Uterus (tissue), 4 donors: Measurements from ENCODE around the gene GNAS-AS1. TPM values are rescaled to one million over a fixed set of nuclear protein-coding genes. Genes with fewer than 3 reads are reported as not detected.

Experiments
- DNase-seq, 2 donors: peaks; one replicate each; pipeline ENCODE4 v3.0.0-alpha.2; 2019 to 2020
- H3K27ac ChIP-seq, 2 donors: fragments of 200-600 bp; sonication (generic); 1 replicate in 1 of 2; 2 replicates in 1 of 2; pipeline ENCODE4 v1.5.1; 2016 to 2018
- H3K27me3 ChIP-seq, 2 donors: fragments of 200-600 bp; sonication (generic); one replicate each; pipeline ENCODE4 v1.5.1; 2018 to 2019; ENCODE audit warnings: control low read depth in 1 of 2
- H3K36me3 ChIP-seq, 2 donors: fragments of 200-600 bp; sonication (generic); one replicate each; pipeline ENCODE4 v1.5.1; 2019; ENCODE audit warnings: control low read depth in 1 of 2
- H3K4me1 ChIP-seq, 2 donors: fragments of 200-600 bp; sonication (generic); one replicate each; pipeline ENCODE4 v1.5.1; 2018 to 2019; ENCODE audit warnings: control low read depth in 1 of 2
- H3K4me3 ChIP-seq, 2 donors: fragments of 200-600 bp; sonication (generic); 1 replicate in 1 of 2; 2 replicates in 1 of 2; pipeline ENCODE4 v1.5.1; 2018 to 2019; ENCODE audit warnings: mild to moderate bottlenecking in 1 of 2
- H3K9me3 ChIP-seq, 2 donors: fragments of 200-600 bp; sonication (generic); one replicate each; pipeline ENCODE4 v1.5.1; 2019; ENCODE audit warnings: control low read depth in 1 of 2
- POLR2A ChIP-seq, 2 donors: fragments of 450-650 bp; IDR thresholded peaks; one replicate each; pipeline ENCODE4 v1.6.1; 2016; ENCODE audit warnings: antibody characterized with exemption in 2 of 2, mild to moderate bottlenecking in 1 of 2, moderate library complexity in 1 of 2
- intact Hi-C: fragments of 100-400 bp; cut with DNase I; formaldehyde crosslinking; loops from one replicate; pipeline ENCODE4 v1.15.1; 2023; ENCODE audit warnings: low total_unique reads
- total RNA-seq, 4 donors: library from RNA; depleted of rRNA in 3 of 4; stranded (reverse); fragments of >200 nt in 3 of 4; gene quantifications; one replicate each; pipeline versions ENCODE4 v1.1.0 to v1.2.4, GENCODE V29; 2014 to 2023
- TF ChIP-seq, protein P1 (sequence below), 4 experiments: fragments of 200-600 bp in 2 of 4; fragments of 450-650 bp in 2 of 4; sonication (generic) in 2 of 4; IDR thresholded peaks; one replicate each; pipeline ENCODE4 v1.5.1; 2016 to 2019; ENCODE audit warnings: antibody characterized with exemption in 4 of 4, mild to moderate bottlenecking in 2 of 4, moderate library complexity in 1 of 4
- donor health status: DM: yes; HTN: yes; CAD: no.

The GNAS-AS1 gene
- total RNA-seq, 4 donors from 2014 or later: 0.77 to 3.4 (median 1.2) TPM; not detected in 1

DNA sequence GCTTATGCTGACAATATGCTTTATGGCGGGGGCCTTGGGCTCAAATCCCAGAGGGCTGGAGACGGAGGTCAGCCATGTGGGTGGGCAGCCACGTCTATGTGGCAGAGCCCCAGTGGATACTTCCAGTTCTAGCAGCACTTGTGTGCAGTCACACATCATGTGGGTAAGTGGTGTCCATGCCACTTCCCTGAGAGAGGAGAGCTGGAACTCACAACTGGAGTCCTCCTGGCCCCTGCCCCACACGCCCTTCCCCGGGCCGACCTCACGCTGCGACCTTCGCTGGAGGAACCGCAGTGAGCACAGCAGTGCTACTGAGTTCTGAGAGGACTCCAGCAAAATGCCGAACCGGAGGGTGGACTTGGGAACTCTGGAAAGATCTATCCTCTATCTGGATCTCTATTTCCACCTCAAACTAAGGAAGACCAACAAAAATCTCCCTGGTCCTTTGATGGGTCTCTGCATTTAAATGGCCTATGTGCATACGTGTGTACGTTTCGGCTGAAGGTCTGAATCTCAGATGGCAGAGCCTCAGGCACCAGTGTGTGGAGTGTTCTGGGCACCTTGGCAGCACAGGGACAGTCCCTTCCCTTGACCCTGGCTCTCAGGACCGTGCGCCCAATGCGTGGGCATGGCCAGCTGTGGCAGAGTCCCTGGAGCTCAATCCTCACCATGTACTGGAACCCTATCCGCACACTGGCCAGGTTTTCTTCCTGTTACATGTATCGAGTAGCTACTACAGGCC lies 55.4 kb downstream of the GNAS-AS1 start:
- H3K4me1 ChIP-seq: no peaks in the 10 kb centered on the region
- no peaks in the 10 kb centered on the region for H3K9me3 ChIP-seq
- intact Hi-C loops: no loop called here
- H3K27ac ChIP-seq: no peak overlapping the region
- DNase-seq: no peak
- H3K36me3 ChIP-seq: no peaks in the 10 kb centered on the region
- TF ChIP-seq, protein P1, sequence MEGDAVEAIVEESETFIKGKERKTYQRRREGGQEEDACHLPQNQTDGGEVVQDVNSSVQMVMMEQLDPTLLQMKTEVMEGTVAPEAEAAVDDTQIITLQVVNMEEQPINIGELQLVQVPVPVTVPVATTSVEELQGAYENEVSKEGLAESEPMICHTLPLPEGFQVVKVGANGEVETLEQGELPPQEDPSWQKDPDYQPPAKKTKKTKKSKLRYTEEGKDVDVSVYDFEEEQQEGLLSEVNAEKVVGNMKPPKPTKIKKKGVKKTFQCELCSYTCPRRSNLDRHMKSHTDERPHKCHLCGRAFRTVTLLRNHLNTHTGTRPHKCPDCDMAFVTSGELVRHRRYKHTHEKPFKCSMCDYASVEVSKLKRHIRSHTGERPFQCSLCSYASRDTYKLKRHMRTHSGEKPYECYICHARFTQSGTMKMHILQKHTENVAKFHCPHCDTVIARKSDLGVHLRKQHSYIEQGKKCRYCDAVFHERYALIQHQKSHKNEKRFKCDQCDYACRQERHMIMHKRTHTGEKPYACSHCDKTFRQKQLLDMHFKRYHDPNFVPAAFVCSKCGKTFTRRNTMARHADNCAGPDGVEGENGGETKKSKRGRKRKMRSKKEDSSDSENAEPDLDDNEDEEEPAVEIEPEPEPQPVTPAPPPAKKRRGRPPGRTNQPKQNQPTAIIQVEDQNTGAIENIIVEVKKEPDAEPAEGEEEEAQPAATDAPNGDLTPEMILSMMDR (IDR thresholded peaks at IDR 0.05): no peak
- no peak for TF ChIP-seq POLR2A (IDR thresholded peaks at IDR 0.05)
- no peak overlapping the region for H3K4me3 ChIP-seq
- no peaks in the 10 kb centered on the region for H3K27me3 ChIP-seq

DNA sequence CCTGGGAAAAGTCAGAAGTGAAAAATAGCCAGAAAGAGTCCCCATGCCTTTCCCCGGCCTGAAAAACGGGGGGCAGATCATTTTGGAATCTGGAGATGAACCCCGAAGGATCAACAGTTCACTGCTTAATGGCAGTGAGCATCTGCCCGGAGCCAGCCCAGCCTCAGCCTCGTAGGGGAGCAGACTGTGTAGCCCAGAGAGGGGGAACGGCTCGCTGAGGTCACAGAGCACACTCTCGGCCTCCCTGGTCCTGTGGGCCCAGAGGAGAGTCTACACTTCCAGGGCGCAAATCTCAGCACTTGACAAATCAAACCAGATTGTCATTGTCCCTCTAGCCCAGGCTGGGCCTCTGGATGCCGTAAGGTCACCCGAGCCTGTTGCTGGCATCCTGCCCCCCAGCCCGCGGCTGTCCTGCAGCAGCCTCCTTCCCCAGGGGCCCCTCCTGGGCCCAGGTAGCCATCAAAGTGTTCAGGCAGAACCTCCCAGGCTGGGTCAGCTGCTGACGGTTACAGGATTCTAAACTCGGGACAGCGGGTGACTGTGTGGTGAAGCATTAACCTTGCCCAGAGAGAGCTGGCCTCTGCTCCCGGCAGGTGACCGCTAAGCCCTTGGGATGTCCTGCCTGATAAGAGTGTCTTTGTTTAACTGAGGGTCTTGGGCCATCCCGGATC lies 56.1 kb downstream of the GNAS-AS1 start:
- Histone ChIP-seq H3K27me3 (no peaks in the 10 kb centered on the region), H3K4me3 (no peak overlapping the region), H3K4me1 (no peaks in the 10 kb centered on the region), H3K36me3 (no peaks in the 10 kb centered on the region), H3K27ac (no peak overlapping the region), H3K9me3 (no peaks in the 10 kb centered on the region)
- TF ChIP-seq POLR2A (IDR thresholded peaks at IDR 0.05): no peak
- TF ChIP-seq, protein P1 (IDR thresholded peaks at IDR 0.05): no peak
- DNase-seq: no peak
- intact Hi-C loops: no loop called here

DNA sequence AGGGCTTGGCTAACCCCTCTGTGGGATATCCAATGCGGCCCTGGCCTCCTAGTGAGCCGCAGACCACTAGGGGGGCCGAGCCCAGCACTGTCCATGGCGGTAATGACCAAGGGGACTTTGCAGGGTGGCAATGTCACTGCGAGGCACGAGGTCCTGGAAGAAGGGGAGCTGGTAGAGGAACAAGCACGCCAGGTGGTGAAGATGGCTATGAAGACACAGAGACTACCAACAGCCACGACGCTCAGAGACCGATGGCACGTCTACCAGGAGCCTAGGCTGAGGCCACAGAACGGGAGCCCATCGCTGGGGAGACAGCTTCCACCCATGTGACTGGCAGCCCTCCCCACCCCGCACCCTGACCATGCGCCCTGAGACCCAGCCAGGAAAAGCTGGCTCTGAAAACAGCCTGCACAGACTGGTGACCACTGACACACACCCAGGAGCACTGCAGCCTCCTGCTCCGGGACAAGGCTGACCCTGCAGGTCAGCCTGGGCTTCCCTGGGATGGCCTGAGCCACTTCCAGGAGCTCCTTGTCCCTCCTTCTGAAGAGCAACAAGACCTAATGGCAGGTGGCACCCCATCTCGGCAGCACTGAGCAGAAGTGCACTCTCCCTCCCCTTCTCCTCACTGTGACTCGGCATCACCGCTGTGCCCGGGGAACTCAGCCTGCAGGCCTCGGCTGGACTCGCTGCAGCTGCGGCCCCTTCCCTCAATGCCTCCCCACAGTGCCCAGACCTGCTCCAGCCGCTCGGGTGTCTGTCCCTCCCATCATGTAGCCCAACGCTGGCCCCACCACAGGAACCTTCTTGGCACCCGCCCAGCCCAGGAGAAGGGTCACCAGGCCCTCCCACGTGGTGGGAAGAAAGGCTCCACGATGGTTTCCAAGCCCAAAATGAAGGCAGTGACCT lies 56.9 kb downstream of the GNAS-AS1 start:
- Histone ChIP-seq H3K27me3 (no peaks in the 10 kb centered on the region), H3K36me3 (no peaks in the 10 kb centered on the region), H3K4me1 (no peaks in the 10 kb centered on the region), H3K4me3 (no peak overlapping the region), H3K27ac (no peak overlapping the region), H3K9me3 (no peaks in the 10 kb centered on the region)
- no peak for DNase-seq
- intact Hi-C loops: no loop called here
- TF ChIP-seq, protein P1 (IDR thresholded peaks at IDR 0.05): no peak
- no peak for TF ChIP-seq POLR2A (IDR thresholded peaks at IDR 0.05)

DNA sequence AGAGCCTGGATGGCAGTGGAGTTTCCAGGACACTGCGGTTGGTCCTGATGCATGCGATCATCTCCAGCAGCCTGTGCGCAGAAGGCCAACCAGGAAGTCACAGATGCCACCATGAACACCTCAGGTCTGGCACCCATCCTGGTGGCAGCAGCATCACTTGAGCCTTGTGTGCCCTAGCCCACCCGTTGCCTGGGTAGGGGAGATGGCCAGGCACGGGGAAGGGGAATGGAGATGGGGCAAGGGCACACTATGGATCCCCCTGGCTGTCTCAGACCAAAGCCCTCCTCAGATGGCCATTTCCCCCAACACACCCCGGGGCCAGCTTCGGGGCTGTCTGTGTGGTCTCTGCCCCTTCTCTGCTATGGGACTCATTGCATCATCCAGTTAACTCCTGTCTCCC lies 58.3 kb downstream of the GNAS-AS1 start:
- Histone ChIP-seq H3K9me3 (no peaks in the 10 kb centered on the region), H3K36me3 (no peaks in the 10 kb centered on the region), H3K27ac (no peak overlapping the region), H3K27me3 (no peaks in the 10 kb centered on the region), H3K4me1 (no peaks in the 10 kb centered on the region), H3K4me3 (no peak overlapping the region)
- intact Hi-C loops: no loop called here
- no peak for DNase-seq
- TF ChIP-seq, protein P1 (IDR thresholded peaks at IDR 0.05): no peak
- TF ChIP-seq POLR2A (IDR thresholded peaks at IDR 0.05): no peak
